Measurements from ENCODE around the gene WDR5B.

DNA sequence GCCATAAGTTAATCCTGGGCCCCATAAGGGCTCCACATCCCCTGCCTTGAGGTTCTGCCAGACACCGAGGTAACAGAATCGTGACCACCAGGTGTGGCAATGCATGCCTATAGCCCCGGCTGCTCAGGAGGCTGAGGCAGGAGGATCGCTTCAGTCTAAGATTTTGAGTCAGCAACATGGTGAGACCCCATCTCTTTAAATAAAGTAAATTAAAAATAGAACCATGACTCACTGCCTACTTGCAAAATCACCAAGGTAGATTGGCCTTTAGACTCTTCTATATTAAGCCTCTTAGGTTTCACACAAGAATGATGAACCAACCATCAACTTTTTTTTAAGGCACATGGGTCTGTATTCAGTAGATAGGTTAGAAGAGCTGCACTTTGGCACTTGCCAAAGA lies 9.7 kb downstream of the WDR5B start:
- TF ChIP-seq YY1 (IDR thresholded peaks at IDR 0.05; ENCODE audit: insufficient read depth, insufficient read length) (no peak), ZNF274 (IDR thresholded peaks at IDR 0.05; ENCODE audit: low read depth, low read length) (no peak), SUZ12 (IDR thresholded peaks at IDR 0.05; ENCODE audit: extremely low read depth, insufficient read depth, insufficient read length) (no peak)
